Medulla oblongata (tissue), 1 donor: ENCODE data around the gene GLRA3.
A peak's percentile ranks its signal among the peaks of the same experiment; 100 is the strongest.
"Not testable (repeated sequence)": the region's sequence is repeated elsewhere in the genome, so short reads cannot be mapped to it uniquely, and the experiment has no call there.

ENCODE experiments used
- DNase-seq: peaks from one replicate; pipeline ENCODE4 v3.0.0-alpha.2; 2015; ENCODE audit errors: extremely low spot score

GLRA3 gene

DNA sequence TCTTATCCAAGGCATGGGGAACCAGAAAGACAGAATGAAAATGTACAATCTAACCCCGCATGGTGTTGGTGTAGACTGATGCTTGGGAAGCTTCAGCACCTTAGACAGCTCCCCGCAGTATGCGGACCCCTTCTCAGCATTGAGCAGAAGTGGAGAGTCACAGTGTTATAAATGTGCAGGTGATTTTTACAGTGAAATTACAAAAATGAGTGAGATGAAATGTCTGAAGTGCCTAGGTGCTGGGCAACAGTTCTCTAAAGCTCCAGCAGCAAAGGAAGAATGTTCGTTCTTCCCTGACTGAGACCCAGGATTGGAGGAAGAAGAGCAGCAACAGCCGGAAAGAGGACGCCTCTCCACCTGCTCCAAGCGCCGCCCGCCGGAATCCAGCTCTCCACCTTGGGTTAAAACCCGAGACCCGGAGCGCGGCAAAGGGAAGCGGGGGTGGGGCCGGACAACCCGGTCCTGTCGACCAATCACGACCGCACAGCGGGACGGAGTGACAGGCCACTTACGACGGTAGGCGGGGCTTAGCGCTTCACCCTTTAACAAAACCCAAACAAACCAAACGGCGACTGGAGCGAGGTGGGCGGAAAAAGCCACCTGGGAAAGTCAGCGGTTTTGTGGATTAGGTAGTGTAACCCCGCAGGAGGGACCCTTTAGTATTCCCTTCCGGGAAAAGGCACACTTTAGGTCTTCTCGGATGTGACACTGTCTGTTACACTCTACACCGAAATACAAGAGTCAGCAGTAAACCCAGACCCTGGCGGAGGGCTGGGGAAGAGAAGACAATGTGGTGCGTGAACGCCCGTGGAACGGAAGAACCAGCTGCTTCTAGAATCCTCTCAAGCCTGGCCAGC lies at the start of gene GLRA3:
Gene GLRA3 (minus strand): TSS at position 403 of the 857 bp plus-strand sequence. CDS start 436 bp downstream, outside the sequence.
- peak; percentile 6 for DNase-seq

DNA sequence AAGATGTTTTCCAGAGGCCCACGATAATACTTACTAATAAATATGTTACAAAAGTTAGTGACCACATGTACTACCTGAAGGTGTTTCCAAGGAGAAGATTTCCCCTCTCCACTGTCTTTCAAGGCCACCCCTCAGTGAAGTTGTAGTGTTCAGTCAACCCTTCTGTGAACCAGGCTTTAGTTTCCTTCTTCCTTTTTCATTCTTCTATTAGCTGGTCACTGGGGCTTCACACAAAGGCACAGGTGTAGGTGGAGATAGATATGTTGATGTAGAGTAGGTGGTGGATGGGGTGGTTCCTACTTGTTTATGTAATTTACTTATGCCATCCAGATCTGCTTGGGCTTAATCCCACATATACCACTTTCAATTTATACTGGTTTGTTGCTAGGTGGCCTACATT lies 45.9 kb upstream of the GLRA3 start:
- no peak for DNase-seq

DNA sequence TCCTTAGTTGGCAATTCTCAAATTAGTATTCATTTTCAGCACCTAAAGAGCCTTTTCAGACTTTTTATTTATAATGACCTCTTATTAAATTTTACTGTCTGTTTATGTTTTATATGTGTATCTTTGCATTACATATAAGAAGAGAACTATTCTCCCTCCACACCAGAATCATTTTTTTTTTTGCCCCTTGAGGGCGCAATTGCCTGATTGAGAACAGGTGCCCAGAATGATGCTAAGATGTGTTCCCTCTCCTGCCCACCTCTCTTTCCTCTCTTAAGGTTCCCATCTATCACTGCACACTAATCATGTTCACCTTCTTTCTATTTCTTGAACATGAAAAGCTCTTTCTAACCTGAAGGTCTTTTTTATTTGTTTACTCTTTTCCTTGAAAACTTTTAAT lies 44.9 kb upstream of the GLRA3 start:
- no peak for DNase-seq

DNA sequence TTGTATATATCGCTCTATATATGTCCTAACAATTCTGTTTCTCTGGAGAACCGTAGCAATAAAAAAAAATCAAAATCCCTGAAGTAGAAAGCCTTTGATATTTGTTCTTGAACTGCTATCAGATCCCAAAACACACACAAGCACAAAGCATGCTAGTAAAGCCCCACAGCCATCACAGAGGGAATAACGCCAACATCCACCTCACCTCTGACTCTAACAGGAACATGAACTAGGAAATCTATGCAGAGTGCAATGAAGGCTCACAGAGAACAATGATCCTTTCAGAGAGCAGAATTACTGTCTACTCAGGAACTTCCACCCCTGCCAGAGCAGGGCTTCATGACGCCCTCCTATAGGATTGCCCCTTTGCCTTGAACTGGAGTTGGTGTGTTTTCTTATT lies 44.1 kb upstream of the GLRA3 start:
- DNase-seq, result not testable (repeated sequence)

DNA sequence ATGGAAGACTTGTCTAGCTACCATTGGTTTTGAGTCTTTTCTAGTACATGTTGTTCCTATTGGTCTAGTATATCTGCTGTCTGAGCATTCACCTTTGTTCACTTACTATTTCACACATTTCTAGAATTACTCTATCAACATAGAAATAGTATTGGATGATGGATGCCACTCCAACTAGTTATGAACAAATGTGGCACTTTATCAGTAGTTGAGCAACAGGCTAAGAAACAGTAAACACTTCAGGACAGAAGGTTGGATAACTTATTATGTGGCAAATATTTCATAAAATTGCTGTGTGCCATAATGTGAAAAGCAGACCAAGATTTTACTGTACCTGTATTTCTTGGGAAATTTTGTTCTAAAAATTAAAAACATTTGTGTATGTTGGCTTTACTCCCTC lies 42.4 kb upstream of the GLRA3 start:
- DNase-seq, result no peak

DNA sequence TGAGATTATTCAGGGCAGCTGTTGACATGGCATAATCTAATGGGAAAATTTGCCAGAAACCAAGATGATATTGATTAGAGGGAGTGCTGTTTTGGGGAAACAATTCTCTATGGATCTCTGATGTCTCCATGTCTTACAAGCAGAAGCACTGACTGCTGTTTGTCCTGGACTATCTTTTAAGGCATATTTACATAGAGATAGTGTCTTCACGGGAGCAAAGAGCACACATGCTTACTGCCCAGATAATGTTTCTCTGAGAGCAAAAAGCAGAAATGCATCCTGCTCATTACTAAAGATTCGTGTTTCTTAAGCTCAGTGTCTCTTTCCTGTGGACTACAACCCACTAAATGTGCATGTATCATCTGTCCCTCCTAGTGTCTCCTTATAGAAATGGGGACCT lies 41.3 kb upstream of the GLRA3 start:
- no peak for DNase-seq

DNA sequence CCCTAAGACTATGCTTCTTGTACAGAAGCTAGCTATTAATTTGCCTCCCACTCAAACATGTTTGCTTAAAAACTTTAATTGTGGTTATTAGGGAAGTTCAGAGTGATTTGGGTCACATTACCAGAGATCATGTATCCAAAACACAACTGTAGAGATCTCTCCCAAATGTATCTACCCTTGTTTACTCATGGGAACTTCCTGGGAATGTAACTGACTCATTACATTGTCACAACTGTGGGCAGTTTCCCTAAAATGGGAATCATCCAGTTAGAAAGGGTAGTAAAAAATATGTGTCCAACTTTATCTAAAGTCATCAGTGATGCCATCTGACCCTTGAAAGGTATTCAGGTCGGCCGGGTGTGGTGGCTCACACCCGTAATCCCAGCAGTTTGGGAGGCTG lies 40.3 kb upstream of the GLRA3 start:
- DNase-seq, result no peak

DNA sequence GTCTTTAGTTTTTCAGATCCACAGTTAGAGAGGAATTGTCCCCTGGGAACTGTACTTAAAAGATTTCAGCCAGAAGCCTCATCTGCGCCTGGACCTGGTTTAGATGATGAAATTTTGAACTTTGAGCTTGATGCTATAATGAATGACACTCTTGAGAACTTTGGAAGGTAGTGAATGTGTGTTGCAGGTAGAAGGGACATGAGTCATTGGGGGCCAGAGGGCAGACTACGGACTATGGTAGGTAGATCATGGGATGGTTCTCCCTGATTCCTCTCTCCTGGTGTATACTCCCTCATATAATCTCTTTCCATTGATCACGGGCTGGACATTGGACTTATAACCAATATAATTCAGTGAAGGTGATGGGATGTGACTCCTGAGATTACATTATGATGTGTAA lies 38.9 kb upstream of the GLRA3 start:
- no peak for DNase-seq

DNA sequence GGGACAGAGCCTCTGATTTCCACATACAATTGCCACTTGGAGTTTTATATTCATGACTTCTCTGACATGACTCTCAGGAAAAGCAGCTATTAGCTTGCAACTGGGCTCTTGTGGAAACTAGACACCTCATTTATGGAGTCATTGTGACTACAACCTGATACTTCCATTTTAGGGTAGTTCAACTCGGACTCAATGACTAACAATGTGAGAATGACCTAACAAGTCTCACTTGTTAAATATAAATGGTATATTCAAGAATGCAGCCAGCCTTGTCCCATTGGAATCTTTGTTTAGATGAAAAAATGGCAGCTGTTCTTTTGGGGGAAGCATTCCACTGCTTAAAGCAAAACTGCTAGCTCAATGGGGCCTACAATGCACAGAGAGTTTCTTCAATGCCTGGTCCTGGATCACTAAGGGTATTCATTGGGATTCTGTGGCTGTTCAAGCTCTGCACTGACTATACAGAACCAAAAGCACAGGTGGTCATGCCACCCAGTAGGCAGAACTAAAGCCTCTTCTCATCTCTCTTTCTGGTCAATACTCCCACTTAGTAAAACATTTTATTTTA lies 36.5 kb upstream of the GLRA3 start:
- no peak for DNase-seq

DNA sequence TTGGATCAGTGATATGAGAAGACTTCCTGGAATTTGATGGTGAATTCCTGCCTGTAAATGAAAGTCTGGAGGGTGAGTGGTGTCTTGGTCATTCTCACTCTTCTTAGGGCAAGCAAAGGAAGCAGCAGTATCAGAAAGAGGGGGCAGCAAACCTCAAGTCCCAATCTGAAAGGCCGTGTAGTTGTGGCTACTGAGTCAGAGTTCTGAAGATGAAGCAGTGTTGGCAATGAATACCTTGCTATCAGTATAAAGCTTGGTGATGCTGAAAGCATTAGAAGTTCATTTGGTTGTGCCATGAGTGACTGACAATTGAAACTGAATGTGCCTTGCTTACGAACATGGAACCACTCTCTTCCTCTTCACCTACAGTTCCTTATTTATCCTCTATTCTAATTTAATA lies 35.0 kb upstream of the GLRA3 start:
- DNase-seq, result no peak

DNA sequence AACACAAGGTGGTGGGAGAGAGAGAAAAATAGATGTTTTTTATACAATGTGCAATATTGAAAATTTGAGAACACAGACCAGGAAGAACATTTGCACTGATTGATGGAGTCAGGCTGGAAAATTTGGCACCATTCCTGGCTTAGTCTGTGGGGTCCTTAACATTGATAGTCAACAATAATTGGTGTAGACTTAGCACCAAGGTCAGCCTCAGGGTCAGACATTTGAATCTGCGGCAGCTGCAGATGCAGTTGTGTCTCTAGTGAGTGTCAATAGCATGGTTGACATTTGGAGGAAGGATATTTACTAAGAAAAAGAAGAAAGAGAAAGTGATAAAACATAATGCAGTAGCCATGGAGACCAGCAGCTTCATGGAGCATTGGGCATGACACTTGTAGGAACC lies 31.5 kb upstream of the GLRA3 start:
- DNase-seq, result no peak

DNA sequence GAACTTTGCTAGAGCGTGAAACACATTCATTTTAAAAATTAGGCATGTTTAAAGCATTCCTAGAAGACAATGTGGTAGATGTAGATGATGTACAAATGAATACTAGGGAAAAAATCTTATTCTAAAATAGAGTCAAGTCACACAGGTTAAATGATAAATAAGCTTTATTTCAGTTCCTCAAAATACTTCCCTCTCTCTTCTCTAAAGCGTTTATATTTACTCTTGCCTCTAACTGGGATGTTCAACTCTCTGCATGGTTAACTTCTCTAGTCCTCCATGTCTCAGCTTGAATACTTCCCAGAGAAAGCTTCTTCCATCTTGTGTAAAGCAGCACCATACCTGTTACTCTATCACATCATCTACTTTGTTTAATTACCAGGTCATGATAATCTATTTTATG lies 30.9 kb upstream of the GLRA3 start:
- DNase-seq, result no peak

DNA sequence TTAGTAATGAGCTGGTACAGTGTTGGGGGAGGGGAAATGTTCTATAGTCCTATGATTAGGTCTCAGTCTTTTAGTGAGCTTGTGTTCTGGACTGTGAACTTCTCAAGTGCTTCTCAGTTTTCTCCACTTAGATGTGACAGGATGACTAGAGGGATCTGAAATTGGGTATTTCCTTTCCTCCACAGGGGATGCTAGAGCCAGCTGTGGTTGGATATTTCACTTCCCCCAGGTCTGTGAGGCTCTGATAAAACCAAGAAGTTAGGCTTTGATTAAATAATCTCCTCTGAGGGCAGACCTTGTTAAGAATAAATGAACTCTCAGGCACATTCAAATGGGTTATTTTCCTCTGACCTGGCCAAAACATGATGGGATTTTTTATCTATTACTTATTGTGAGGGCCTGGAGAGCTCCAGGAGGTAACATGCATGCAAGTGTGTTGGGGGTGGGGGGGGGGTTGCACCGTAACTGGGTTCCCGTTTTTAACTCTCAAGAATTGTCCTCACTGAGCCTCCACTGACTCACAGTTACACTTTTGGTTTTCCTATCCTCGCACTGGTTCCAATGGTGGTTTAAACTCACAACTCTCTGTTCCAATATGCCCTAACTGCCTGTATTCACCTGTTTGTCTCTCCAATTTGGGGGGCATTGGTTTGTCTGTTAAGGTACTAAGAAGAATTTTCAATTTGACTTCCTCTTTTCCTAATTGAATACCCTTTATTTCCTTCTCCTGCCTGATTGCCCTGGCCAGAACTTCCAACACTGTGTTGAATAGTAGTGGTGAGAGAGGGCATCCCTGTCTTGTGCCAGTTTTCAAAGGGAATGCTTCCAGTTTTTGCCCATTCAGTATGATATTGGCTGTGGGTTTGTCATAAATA lies 28.1 kb upstream of the GLRA3 start:
- DNase-seq, result no peak

DNA sequence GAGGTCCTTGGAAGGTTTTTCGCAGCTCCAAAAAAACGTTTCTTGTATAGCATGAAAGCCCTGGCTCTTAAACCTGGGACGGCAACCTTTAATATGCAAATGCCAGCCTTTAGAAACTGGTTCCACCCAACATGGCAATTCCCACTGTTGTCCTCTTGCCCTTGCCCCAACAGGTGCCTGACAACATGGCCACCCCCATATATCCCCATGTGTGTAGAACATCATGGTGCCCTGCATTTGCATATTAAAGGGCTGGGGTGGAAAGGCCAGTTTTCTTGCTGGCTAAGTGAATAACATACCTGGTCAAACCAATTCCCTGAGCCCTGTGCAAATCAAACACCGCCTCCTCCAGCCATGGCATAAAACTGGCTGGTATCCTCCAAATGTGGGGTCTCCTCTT lies 26.0 kb upstream of the GLRA3 start:
- no peak for DNase-seq

DNA sequence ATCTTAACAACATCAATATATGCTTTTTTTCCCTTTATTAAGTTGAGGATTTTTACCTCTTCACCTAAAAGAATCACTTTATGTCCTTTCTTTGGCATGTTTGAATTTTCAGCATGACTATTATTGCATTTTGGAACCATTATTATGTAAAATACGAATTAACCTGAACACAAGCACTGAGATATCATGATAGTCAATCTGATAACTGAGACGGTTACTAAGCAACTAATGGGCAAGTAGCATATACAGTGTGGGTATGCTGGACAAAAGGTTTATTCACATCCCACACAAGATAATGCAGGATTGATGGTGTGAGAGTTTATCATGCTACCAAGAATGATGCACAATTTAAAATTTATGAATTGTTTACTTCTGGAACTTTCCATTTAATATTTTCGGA lies 24.6 kb upstream of the GLRA3 start:
- no peak for DNase-seq

DNA sequence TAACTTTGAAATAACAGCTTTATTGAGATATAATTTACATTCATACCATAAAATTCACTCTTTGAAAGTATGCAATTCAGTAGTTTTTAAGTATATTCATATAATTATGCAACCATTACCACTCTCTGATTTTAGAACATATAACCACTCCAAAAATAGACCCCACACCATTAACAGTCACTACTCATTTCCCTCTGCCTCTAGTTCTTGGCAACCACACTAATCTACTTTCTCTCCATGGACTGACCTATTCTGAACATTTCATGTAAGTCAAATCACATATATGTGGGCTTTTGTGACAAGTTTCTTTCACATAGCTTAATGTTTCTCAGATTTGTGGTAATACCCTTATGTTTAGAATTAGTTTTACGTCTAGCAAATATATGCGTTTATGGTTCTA lies 19.5 kb upstream of the GLRA3 start:
- DNase-seq, result no peak

DNA sequence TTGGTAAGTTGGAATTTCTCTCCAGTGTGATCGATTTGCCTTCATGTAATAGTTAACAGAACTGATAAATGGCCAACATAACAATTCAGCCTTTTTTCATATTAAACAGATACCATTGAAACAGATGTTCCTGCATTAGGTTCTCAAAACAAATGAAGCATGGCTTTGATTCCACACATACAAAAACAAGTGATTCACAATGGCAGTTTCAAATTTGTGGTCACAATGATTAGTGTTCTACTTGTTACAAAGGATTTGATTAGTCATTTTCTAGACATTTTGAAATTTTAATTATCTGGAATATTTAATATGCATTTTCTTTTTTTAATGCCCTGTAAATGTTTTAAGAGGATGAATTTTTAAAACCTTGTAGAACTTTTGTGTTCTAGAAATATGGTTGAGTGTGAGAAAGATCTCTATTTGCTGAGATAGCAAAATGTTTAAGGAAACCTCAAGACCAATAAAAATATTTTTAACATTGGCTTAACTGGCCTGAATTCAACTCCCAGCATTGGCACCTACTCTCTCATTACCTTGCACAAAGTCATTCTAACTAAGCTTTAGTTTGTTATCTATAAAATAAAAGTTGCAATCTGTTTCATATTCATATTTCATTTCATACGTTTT lies 18.9 kb upstream of the GLRA3 start:
- DNase-seq, result no peak

DNA sequence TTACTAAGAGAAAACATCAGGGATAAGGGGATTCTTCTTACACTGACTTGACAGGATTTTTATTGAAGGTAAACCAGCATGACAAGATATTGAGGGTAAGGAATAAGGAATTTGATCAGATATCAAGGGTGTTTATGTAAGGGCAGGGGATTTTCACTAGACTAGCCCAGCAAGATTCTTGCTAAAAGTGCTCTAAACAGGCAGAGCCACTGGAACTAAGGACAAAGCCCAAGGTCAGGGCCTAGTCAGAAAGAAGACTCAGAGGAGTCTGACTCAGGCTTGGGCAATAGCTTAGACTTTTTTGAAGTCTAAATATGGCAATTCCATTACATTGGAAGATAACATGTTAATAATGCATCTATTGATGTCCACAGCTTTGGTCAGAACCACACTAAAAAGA lies 6.5 kb upstream of the GLRA3 start:
- DNase-seq, result no peak

DNA sequence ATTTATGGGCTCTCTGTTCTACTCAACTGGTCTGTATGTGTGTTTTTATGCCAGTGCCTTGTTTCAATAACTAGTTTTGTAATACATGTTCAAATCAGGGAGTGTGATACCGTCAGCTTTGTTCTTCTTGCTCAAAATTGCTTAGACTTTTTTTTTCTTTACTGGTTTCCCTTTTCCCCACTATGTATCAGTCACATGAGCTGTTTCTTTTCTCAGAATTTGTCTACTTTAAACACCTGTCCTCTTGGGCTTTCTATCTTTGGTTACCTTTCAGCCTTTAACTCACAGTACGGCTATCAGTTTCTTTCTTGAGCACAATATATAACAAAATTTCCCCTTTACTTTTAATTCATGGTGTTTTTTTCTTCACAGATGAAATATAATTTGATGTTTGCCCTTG lies 5.4 kb upstream of the GLRA3 start:
- DNase-seq, result no peak

DNA sequence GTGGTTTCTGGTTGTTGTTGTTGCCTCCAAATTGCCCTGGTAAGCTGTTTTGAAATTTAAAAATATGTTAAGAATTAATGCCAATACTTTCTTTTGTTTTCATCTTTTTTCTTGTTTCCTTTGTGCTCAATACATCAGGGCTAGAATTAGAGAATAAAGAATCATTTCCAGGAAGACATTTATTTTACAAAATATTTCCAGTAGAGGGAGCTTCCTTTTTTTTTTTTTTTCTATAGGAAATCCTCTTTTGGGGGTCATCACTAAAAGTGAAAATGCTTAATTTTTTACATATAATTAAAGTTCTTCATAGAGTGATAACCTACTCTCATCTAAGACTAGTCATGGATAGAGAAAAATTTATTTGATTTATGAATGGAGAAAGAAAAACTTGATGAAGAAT lies 2.4 kb downstream of the GLRA3 start:
- no peak for DNase-seq

DNA sequence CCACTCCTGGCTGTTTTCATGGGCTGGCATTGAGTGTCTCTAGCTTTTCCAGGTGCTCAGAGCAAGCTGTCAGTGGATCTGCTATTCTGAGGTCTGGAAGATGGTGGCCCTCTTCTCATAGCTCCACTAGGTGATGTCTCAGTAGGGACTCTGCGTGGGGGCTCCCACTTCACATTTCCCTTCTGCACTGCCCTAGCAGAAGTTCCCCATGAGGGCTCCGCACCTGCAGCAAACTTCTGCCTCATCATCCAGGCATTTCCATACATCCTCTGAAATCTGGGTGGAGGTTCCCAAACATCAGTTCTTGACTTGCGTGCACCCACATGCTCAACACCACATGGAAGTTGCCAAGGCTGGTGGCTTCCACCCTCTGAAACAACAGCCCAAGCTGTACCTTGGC lies 13.8 kb downstream of the GLRA3 start:
- no peak for DNase-seq

DNA sequence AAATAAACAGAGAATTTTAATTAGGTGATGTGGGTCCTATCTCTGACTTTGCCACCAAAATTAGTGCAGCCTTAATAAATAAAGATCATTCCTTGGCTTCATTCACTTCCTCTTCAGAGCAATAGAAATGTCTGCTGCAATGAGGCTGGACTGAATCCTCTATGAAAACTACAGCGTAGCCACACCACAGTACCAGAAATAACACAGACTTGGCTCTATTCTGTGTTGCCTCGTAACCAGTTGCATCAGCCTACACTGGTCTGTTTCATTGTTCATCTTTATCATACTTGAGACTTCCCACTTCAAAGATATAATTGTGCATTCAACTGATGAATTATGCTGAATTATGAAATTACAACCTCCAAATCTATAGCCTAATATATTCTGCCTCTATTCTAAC lies 15.8 kb downstream of the GLRA3 start:
- no peak for DNase-seq
